Right lobe of liver (tissue), 4 donors: ENCODE results near the gene DKK2.

Source experiments
- POLR2A ChIP-seq: fragments of 450-650 bp; IDR thresholded peaks from one replicate; pipeline ENCODE4 v1.6.1; 2017; ENCODE audit warnings: antibody characterized with exemption, mild to moderate bottlenecking
- TF ChIP-seq, protein P1 (sequence below), 4 donors: fragments of 200-600 bp in 3 of 4; fragments of 450-650 bp in 1 of 4; IDR thresholded peaks; one replicate each; pipeline versions ENCODE4 v1.5.1 to v1.8.0; 2016 to 2022; ENCODE audit warnings: antibody characterized with exemption in 4 of 4, mild to moderate bottlenecking in 2 of 4
- donor health status: DM: no; HTN: no; CAD: no.
- donor health status: DM: no; HTN: no; CAD: no.
- donor health status: DM: no; HTN: yes; CAD: no.

DNA sequence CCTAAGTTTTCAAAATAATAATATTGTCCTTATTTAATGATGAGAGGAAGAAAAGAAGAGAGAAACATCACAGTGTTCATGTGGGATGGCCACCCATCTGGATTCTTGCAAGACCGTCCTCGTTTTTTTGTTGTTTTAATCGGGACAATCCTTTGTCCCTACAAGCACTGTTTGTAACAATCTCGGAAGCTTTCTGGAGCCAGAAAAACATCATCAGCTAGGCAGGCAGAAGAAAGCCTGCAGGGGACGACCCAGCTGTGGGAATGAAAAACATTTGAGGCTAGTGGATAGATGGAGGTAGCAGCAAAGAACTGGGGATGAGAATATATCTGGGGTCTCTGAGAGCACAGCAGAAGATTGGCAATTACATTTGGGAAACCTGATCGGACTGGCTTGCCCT is 105.6 kb downstream of the DKK2 start:
- no peak for TF ChIP-seq POLR2A
- TF ChIP-seq, protein P1, sequence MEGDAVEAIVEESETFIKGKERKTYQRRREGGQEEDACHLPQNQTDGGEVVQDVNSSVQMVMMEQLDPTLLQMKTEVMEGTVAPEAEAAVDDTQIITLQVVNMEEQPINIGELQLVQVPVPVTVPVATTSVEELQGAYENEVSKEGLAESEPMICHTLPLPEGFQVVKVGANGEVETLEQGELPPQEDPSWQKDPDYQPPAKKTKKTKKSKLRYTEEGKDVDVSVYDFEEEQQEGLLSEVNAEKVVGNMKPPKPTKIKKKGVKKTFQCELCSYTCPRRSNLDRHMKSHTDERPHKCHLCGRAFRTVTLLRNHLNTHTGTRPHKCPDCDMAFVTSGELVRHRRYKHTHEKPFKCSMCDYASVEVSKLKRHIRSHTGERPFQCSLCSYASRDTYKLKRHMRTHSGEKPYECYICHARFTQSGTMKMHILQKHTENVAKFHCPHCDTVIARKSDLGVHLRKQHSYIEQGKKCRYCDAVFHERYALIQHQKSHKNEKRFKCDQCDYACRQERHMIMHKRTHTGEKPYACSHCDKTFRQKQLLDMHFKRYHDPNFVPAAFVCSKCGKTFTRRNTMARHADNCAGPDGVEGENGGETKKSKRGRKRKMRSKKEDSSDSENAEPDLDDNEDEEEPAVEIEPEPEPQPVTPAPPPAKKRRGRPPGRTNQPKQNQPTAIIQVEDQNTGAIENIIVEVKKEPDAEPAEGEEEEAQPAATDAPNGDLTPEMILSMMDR (IDR thresholded peaks at IDR 0.05) = no peak
